Measurements from ENCODE around the gene GPC6.

- TF ChIP-seq, protein P1, sequence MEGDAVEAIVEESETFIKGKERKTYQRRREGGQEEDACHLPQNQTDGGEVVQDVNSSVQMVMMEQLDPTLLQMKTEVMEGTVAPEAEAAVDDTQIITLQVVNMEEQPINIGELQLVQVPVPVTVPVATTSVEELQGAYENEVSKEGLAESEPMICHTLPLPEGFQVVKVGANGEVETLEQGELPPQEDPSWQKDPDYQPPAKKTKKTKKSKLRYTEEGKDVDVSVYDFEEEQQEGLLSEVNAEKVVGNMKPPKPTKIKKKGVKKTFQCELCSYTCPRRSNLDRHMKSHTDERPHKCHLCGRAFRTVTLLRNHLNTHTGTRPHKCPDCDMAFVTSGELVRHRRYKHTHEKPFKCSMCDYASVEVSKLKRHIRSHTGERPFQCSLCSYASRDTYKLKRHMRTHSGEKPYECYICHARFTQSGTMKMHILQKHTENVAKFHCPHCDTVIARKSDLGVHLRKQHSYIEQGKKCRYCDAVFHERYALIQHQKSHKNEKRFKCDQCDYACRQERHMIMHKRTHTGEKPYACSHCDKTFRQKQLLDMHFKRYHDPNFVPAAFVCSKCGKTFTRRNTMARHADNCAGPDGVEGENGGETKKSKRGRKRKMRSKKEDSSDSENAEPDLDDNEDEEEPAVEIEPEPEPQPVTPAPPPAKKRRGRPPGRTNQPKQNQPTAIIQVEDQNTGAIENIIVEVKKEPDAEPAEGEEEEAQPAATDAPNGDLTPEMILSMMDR (conservative IDR thresholded peaks at IDR 0.05; ENCODE audit: low read length): no peak
- TF ChIP-seq EZH2phosphoT487 (IDR thresholded peaks at IDR 0.05; ENCODE audit: borderline replicate concordance): no peak
Observed at GRCh38 chr13:93818345-93818744, 591.7 kb downstream of the GPC6 start.
